ENCODE measurements around the gene DHDH. TPM values are rescaled to one million over a fixed set of nuclear protein-coding genes. Genes with fewer than 3 reads are reported as not detected.

Gene DHDH
- total RNA-seq, 3 donors from 2014 or later (not counting 1 experiment from before 2014, with no cell fraction given) = not detected

- Histone ChIP-seq H3K27ac (ENCODE audit: low read length) (peak overlapping the region; percentile 82), H3K4me3 (ENCODE audit: low read length) (peak overlapping the region; percentile 34), H3K36me3 (ENCODE audit: control insufficient read depth, insufficient read depth, low read length) (peaks cover 15% of the 10 kb centered on the region), H3K27me3 (ENCODE audit: control insufficient read depth, insufficient read depth, low read length) (no peaks in the 10 kb centered on the region), H3K9me3 (ENCODE audit: control insufficient read depth, insufficient read depth, low read length) (no peaks in the 10 kb centered on the region), H3K4me1 (ENCODE audit: control insufficient read depth, insufficient read depth, low read length) (peaks cover 68% of the 10 kb centered on the region)
- H3K4me3 Mint-ChIP-seq = peak overlapping the region; percentile 86
- H3K27me3 Mint-ChIP-seq (ENCODE audit: low read depth in 2 of 2) = no peaks in the 10 kb centered on the region
- DNase-seq (peak in 1 of 2 donors; percentile 48), ATAC-seq (no peak)
- intact Hi-C loops (cut with micrococcal nuclease) = loop anchor here (1.0 to 10.0 kb wide), 4 partner anchors 10 to 320 kb away; partner anchors contain the start of genes BAX, CA11, NUCB1 and PPP1R15A
- H3K4me1 Mint-ChIP-seq = peaks cover 51 to 63% of the 10 kb centered on the region in 2 donors
- 24% methylated on average over 19 of the region's 19 CpGs for WGBS (ENCODE audit: insufficient coverage)
- TF ChIP-seq, protein P1, sequence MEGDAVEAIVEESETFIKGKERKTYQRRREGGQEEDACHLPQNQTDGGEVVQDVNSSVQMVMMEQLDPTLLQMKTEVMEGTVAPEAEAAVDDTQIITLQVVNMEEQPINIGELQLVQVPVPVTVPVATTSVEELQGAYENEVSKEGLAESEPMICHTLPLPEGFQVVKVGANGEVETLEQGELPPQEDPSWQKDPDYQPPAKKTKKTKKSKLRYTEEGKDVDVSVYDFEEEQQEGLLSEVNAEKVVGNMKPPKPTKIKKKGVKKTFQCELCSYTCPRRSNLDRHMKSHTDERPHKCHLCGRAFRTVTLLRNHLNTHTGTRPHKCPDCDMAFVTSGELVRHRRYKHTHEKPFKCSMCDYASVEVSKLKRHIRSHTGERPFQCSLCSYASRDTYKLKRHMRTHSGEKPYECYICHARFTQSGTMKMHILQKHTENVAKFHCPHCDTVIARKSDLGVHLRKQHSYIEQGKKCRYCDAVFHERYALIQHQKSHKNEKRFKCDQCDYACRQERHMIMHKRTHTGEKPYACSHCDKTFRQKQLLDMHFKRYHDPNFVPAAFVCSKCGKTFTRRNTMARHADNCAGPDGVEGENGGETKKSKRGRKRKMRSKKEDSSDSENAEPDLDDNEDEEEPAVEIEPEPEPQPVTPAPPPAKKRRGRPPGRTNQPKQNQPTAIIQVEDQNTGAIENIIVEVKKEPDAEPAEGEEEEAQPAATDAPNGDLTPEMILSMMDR (IDR thresholded peaks at IDR 0.05) = no peak
- no peaks in the 10 kb centered on the region for H3K36me3 Mint-ChIP-seq
- no peaks in the 10 kb centered on the region for H3K9me3 Mint-ChIP-seq
- peak overlapping the region; percentile 98 to 99 for H3K27ac Mint-ChIP-seq
Observed at GRCh38 chr19:48964205-48965039, 30.9 kb downstream of the DHDH start.

DNA sequence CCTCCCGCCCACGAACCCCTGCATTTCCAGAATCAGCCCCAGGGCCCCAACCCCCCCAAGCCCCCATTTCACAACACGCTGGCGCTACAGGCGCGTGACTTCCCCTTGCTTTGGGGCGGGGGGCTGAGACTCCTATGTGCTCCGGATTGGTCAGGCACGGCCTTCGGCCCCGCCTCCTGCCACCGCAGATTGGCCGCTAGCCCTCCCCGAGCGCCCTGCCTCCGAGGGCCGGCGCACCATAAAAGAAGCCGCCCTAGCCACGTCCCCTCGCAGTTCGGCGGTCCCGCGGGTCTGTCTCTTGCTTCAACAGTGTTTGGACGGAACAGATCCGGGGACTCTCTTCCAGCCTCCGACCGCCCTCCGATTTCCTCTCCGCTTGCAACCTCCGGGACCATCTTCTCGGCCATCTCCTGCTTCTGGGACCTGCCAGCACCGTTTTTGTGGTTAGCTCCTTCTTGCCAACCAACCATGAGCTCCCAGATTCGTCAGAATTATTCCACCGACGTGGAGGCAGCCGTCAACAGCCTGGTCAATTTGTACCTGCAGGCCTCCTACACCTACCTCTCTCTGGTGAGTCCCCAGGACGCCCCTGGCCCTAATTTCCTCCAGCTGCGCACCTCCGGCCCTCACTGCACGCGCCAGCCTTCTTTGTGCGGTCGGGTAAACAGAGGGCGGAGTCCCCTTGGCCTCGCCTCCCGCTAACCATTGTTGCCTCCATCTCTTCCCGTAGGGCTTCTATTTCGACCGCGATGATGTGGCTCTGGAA is 31.7 kb downstream of the DHDH start, which contains the start of gene FTL:
FTL (plus strand) TSS at position 270 of the 766 bp plus-strand sequence; CDS start at position 469, 199 bp downstream.
- Mint-ChIP-seq H3K9me3 (no peaks in the 10 kb centered on the region), H3K4me1 (peaks cover 51 to 63% of the 10 kb centered on the region in 2 donors), H3K27me3 (ENCODE audit: low read depth in 2 of 2) (no peaks in the 10 kb centered on the region), H3K36me3 (no peaks in the 10 kb centered on the region), H3K27ac (peak within 1 kb of the TSS; percentile 98 to 99), H3K4me3 (peak within 1 kb of the TSS; percentile 100)
- Histone ChIP-seq H3K4me3 (ENCODE audit: low read length) (peak within 1 kb of the TSS; percentile 87), H3K36me3 (ENCODE audit: control insufficient read depth, insufficient read depth, low read length) (peaks cover 22% of the 10 kb centered on the region), H3K9me3 (ENCODE audit: control insufficient read depth, insufficient read depth, low read length) (no peaks in the 10 kb centered on the region), H3K27me3 (ENCODE audit: control insufficient read depth, insufficient read depth, low read length) (no peaks in the 10 kb centered on the region), H3K4me1 (ENCODE audit: control insufficient read depth, insufficient read depth, low read length) (peaks cover 63% of the 10 kb centered on the region), H3K27ac (ENCODE audit: low read length) (peak within 1 kb of the TSS; percentile 82)
- ATAC-seq = peak; percentile 66 to 91 (median 81)
- intact Hi-C loops (cut with micrococcal nuclease) = loop anchor here (1.0 to 10.0 kb wide), 3 partner anchors 11 to 320 kb away; partner anchors contain the start of genes BAX, CA11 and NUCB1
- under 1% methylated on average over 50 of the region's 52 CpGs for WGBS (ENCODE audit: insufficient coverage)
- TF ChIP-seq, protein P1 (IDR thresholded peaks at IDR 0.05) = no peak
- DNase-seq = peak; percentile 83 to 92

GRCh38 chr19:48965806-48966540 is 32.5 kb downstream of the DHDH start:
- no peaks in the 10 kb centered on the region for H3K9me3 Mint-ChIP-seq
- H3K27me3 Mint-ChIP-seq (ENCODE audit: low read depth in 2 of 2) = no peaks in the 10 kb centered on the region
- ATAC-seq = peak; percentile 69 to 80 (median 75)
- H3K4me3 Mint-ChIP-seq = peak overlapping the region; percentile 100
- WGBS (ENCODE audit: insufficient coverage) = 12% methylated on average over 35 of the region's 36 CpGs
- Histone ChIP-seq H3K4me1 (ENCODE audit: control insufficient read depth, insufficient read depth, low read length) (peaks cover 67% of the 10 kb centered on the region), H3K4me3 (ENCODE audit: low read length) (peak overlapping the region; percentile 87), H3K27ac (ENCODE audit: low read length) (peak overlapping the region; percentile 76), H3K36me3 (ENCODE audit: control insufficient read depth, insufficient read depth, low read length) (peaks cover 26% of the 10 kb centered on the region), H3K27me3 (ENCODE audit: control insufficient read depth, insufficient read depth, low read length) (no peaks in the 10 kb centered on the region), H3K9me3 (ENCODE audit: control insufficient read depth, insufficient read depth, low read length) (no peaks in the 10 kb centered on the region)
- peak; percentile 84 to 93 for DNase-seq
- peaks cover 51 to 61% of the 10 kb centered on the region in 2 donors for H3K4me1 Mint-ChIP-seq
- peak overlapping the region; percentile 98 to 99 for H3K27ac Mint-ChIP-seq
- intact Hi-C loops (cut with micrococcal nuclease) = loop anchor here (1.0 to 10.0 kb wide), 3 partner anchors 12 to 321 kb away; partner anchors contain the start of genes BAX, CA11 and NUCB1
- TF ChIP-seq, protein P1 (IDR thresholded peaks at IDR 0.05) = no peak
- H3K36me3 Mint-ChIP-seq = no peaks in the 10 kb centered on the region
